H1 (cell line): ENCODE measurements around the gene CCNY. TPM values are rescaled to one million over a fixed set of nuclear protein-coding genes. Genes with fewer than 3 reads are reported as not detected.

Source experiments
- CTCF ChIA-PET: fragments of 300-600 bp; sonication (Branson Sonifier 250); formaldehyde crosslinking; loops from one replicate; lab custom pipeline; 2021; ENCODE audit not compliant: partially characterized antibody; lab: Charles Lee
- POLR2A ChIA-PET: fragments of 300-600 bp; sonication (Branson Sonifier 250); formaldehyde crosslinking; loops from one replicate; lab custom pipeline; 2021; ENCODE audit warnings: inconsistent platforms; ENCODE audit not compliant: partially characterized antibody; lab: Charles Lee
- DNase-seq, 2 experiments: peaks; one replicate each; pipeline versions ENCODE4 v3.0.0 to v3.0.0-alpha.2; 2010 to 2022; ENCODE audit warnings: low spot score in 2 of 2, low read depth in 1 of 2, mixed read lengths in 1 of 2
- FAIRE-seq: peaks from 2 replicates; lab custom pipeline; 2011; peaks lifted over from hg19 to GRCh38; lab: Jason Lieb, UNC
- H2AFZ ChIP-seq: 2 replicates; pipeline ENCODE4 v1.8.1; 2012; ENCODE audit warnings: low read length, inconsistent platforms
- H2AK5ac ChIP-seq: 2 replicates; pipeline ENCODE4 v1.6.1; 2013; ENCODE audit warnings: low read depth, low read length
- H2BK120ac ChIP-seq: replicated peaks from 2 replicates; pipeline ENCODE3; 2013; ENCODE audit warnings: low read depth, low read length, inconsistent platforms
- H2BK12ac ChIP-seq: 2 replicates; pipeline ENCODE4 v1.6.1; 2013; ENCODE audit warnings: low read depth, low read length
- H2BK15ac ChIP-seq: 2 replicates; pipeline ENCODE4 v1.6.1; 2013; ENCODE audit warnings: low read length
- H2BK20ac ChIP-seq: 2 replicates; pipeline ENCODE4 v1.6.1; 2013; ENCODE audit warnings: low read length
- H2BK5ac ChIP-seq: 2 replicates; pipeline ENCODE4 v1.6.1; 2013; ENCODE audit warnings: low read depth, low read length
- H3K14ac ChIP-seq: 2 replicates; pipeline ENCODE4 v1.6.1; 2013; ENCODE audit warnings: inconsistent platforms; ENCODE audit not compliant: insufficient read length
- H3K18ac ChIP-seq: 2 replicates; pipeline ENCODE4 v1.6.1; 2013; ENCODE audit warnings: low read length; ENCODE audit errors: extremely low read depth
- H3K23ac ChIP-seq: 2 replicates; pipeline ENCODE4 v1.6.1; 2013; ENCODE audit warnings: inconsistent platforms; ENCODE audit not compliant: insufficient read length
- H3K23me2 ChIP-seq: 2 replicates; pipeline ENCODE4 v1.6.1; 2013; ENCODE audit warnings: low read depth, low read length
- H3K27ac ChIP-seq: 2 replicates; pipeline ENCODE4 v1.6.1; 2011; ENCODE audit warnings: low read depth, low read length, inconsistent platforms
- H3K27me3 ChIP-seq, 4 experiments: replicated peaks in 1 of 4; 1 replicate in 1 of 4; 2 replicates in 3 of 4; pipeline versions ENCODE4 v1.6.1 to v1.8.1; 2011 to 2013; ENCODE audit warnings: low read length in 3 of 4, mild to moderate bottlenecking in 3 of 4, inconsistent platforms in 2 of 4, mixed read lengths in 2 of 4, moderate library complexity in 1 of 4; ENCODE audit not compliant: control insufficient read depth in 3 of 4, insufficient read depth in 3 of 4; ENCODE audit errors: extremely low read depth in 1 of 4
- H3K36me3 ChIP-seq, 4 experiments: 2 replicates each; pipeline versions ENCODE4 v1.6.1 to v1.8.1; 2011 to 2013; ENCODE audit warnings: mild to moderate bottlenecking in 4 of 4, low read length in 3 of 4, moderate library complexity in 2 of 4, control low read depth in 1 of 4, inconsistent platforms in 1 of 4; ENCODE audit not compliant: insufficient read depth in 4 of 4, control insufficient read depth in 2 of 4
- H3K4ac ChIP-seq: replicated peaks from 2 replicates; pipeline ENCODE3; 2013; ENCODE audit warnings: low read length, low read depth, mixed read lengths, inconsistent platforms; ENCODE audit not compliant: insufficient read length
- H3K4me1 ChIP-seq, 4 experiments: replicated peaks in 1 of 4; 1 replicate in 1 of 4; 2 replicates in 3 of 4; pipeline versions ENCODE4 v1.6.1 to v1.8.1; 2011 to 2013; ENCODE audit warnings: low read length in 3 of 4, inconsistent platforms in 2 of 4, mixed read lengths in 1 of 4; ENCODE audit not compliant: insufficient read depth in 4 of 4, control insufficient read depth in 3 of 4
- H3K4me2 ChIP-seq, 2 experiments: 2 replicates each; pipeline versions ENCODE4 v1.6.1 to v1.8.1; 2011 to 2013; ENCODE audit warnings: low read depth in 2 of 2, low read length in 2 of 2, control low read depth in 1 of 2, inconsistent platforms in 1 of 2, mild to moderate bottlenecking in 1 of 2; ENCODE audit not compliant: insufficient read depth in 1 of 2
- H3K4me3 ChIP-seq, 4 experiments: fragments of 200-600, 300-600 bp in 1 of 4; sonication (generic), shearing (Covaris generic), sonication (Bioruptor Twin) in 1 of 4; 2 replicates each; pipeline versions ENCODE4 v1.5.1 to v1.8.1; 2011 to 2016; ENCODE audit warnings: low read length in 4 of 4, low read depth in 3 of 4, control low read depth in 2 of 4, inconsistent platforms in 2 of 4, mild to moderate bottlenecking in 2 of 4, mixed read lengths in 1 of 4, moderate library complexity in 1 of 4; ENCODE audit not compliant: insufficient read depth in 2 of 4; ENCODE audit errors: extremely low read depth in 1 of 4
- H3K56ac ChIP-seq: replicated peaks from 2 replicates; pipeline ENCODE3; 2013; ENCODE audit warnings: low read depth, mild to moderate bottlenecking, mixed read lengths, low read length, inconsistent platforms; ENCODE audit not compliant: insufficient read length
- H3K79me1 ChIP-seq: 2 replicates; pipeline ENCODE4 v1.6.1; 2013; ENCODE audit warnings: low read depth, low read length, control low read depth
- H3K79me2 ChIP-seq, 2 experiments: 2 replicates each; pipeline versions ENCODE4 v1.6.1 to v1.8.1; 2012 to 2013; ENCODE audit warnings: low read length in 2 of 2, mild to moderate bottlenecking in 2 of 2, inconsistent platforms in 1 of 2; ENCODE audit not compliant: insufficient read depth in 2 of 2, control insufficient read depth in 1 of 2
- H3K9ac ChIP-seq, 4 experiments: replicated peaks in 1 of 4; 1 replicate in 1 of 4; 2 replicates in 3 of 4; pipeline versions ENCODE4 v1.6.1 to v1.8.1; 2011 to 2013; ENCODE audit warnings: low read depth in 3 of 4, low read length in 3 of 4, control low read depth in 2 of 4, mild to moderate bottlenecking in 2 of 4, moderate library complexity in 2 of 4, inconsistent platforms in 1 of 4; ENCODE audit errors: extremely low read depth in 1 of 4
- H3K9me3 ChIP-seq, 2 experiments: 2 replicates each; pipeline versions ENCODE4 v1.6.1 to v1.8.1; 2012 to 2013; ENCODE audit warnings: mild to moderate bottlenecking in 2 of 2, moderate library complexity in 2 of 2, control low read depth in 1 of 2, inconsistent platforms in 1 of 2, low read depth in 1 of 2, low read length in 1 of 2, mixed read lengths in 1 of 2; ENCODE audit not compliant: insufficient read depth in 2 of 2
- H4K20me1 ChIP-seq, 2 experiments: replicated peaks in 1 of 2; 2 replicates each; pipeline versions ENCODE3 to v1.8.1; 2011 to 2013; ENCODE audit warnings: inconsistent platforms in 2 of 2, low read length in 2 of 2, mild to moderate bottlenecking in 1 of 2; ENCODE audit not compliant: insufficient read depth in 2 of 2, control insufficient read depth in 1 of 2
- H4K5ac ChIP-seq: 2 replicates; pipeline ENCODE4 v1.6.1; 2013; ENCODE audit warnings: low read length, low read depth, mixed read lengths, inconsistent platforms; ENCODE audit not compliant: insufficient read length
- H4K8ac ChIP-seq: 2 replicates; pipeline ENCODE4 v1.8.0; 2013; ENCODE audit warnings: mild to moderate bottlenecking, moderate library complexity, low read length, inconsistent platforms; ENCODE audit not compliant: insufficient read depth; ENCODE audit errors: extremely low read depth
- H4K91ac ChIP-seq: replicated peaks from 2 replicates; pipeline ENCODE3; 2013; ENCODE audit warnings: low read length, mixed read lengths, inconsistent platforms; ENCODE audit not compliant: insufficient read length
- ASH2L ChIP-seq: fragments of 200-600, 300-600 bp; sonication (generic); IDR thresholded peaks from one replicate; pipeline ENCODE4 v1.7.1; 2017; ENCODE audit warnings: low read length
- ATF3 ChIP-seq: IDR thresholded peaks from 2 replicates; pipeline ENCODE4 v1.6.1; 2011; ENCODE audit warnings: low read depth, mild to moderate bottlenecking, low read length; ENCODE audit not compliant: insufficient read depth
- CHD2 ChIP-seq: IDR thresholded peaks from 2 replicates; pipeline ENCODE4 v1.6.1; 2012; ENCODE audit warnings: low read length, improper control_type of control experiment
- CREB1 ChIP-seq: IDR thresholded peaks from 2 replicates; pipeline ENCODE4 v1.6.1; 2012; ENCODE audit warnings: inconsistent platforms
- GABPA ChIP-seq: IDR thresholded peaks from 2 replicates; pipeline ENCODE4 v1.6.1; 2011; ENCODE audit warnings: mild to moderate bottlenecking, low read length, moderate library complexity, borderline replicate concordance; ENCODE audit not compliant: insufficient read depth
- MAX ChIP-seq: IDR thresholded peaks from 2 replicates; pipeline ENCODE4 v1.6.1; 2012; ENCODE audit warnings: inconsistent platforms
- POLR2AphosphoS5 ChIP-seq: IDR thresholded peaks from 2 replicates; pipeline ENCODE4 v1.6.1; 2011; ENCODE audit warnings: low read depth, low read length
- SP1 ChIP-seq: IDR thresholded peaks from 2 replicates; pipeline ENCODE4 v1.6.1; 2011; ENCODE audit warnings: low read depth, low read length
- SP4 ChIP-seq: IDR thresholded peaks from 2 replicates; pipeline ENCODE4 v1.6.1; 2012; ENCODE audit warnings: low read length, inconsistent platforms
- TAF1 ChIP-seq: IDR thresholded peaks from 2 replicates; pipeline ENCODE4 v1.6.1; 2011; ENCODE audit warnings: mild to moderate bottlenecking, low read depth, low read length
- TEAD4 ChIP-seq: IDR thresholded peaks from 2 replicates; pipeline ENCODE4 v1.6.1; 2012; ENCODE audit warnings: low read depth, low read length, inconsistent platforms, mixed read lengths
- WGBS, 2 experiments: shearing (Covaris generic) in 1 of 2; methylation state at CpG; one replicate each; pipeline versions ENCODE4 v1.1.6 to v1.1.7; 2013 to 2015; ENCODE audit warnings: low lambda C conversion rate in 2 of 2, mixed read lengths in 2 of 2, inconsistent platforms in 1 of 2, low coverage in 1 of 2, missing lambda C conversion rate in 1 of 2; ENCODE audit not compliant: insufficient replicate concordance in 2 of 2, insufficient coverage in 1 of 2, insufficient read length in 1 of 2; ENCODE audit errors: extremely low coverage in 1 of 2, missing lambda C conversion rate in 1 of 2; 5-methylcytosine and 5-hydroxymethylcytosine counted together
- polyA plus RNA-seq, 7 experiments: library from polyadenylated mRNA; depleted of rRNA in 3 of 7; stranded (reverse) in 5 of 7; unstranded in 2 of 7; fragments of >200 nt in 5 of 7; fragments of 200-250 nt in 2 of 7; gene quantifications; 1 replicate in 5 of 7; 2 replicates in 1 of 7; 4 replicates in 1 of 7; pipeline versions ENCODE4 v1.2.1 to v1.2.3, GENCODE V29; 2011 to 2013; ENCODE audit warnings: missing spikeins in 2 of 7, mixed read lengths in 2 of 7
- total RNA-seq: library from RNA; stranded (reverse); fragmentation: NEBNext Ultra II Directional; extraction: Animal tissue kit (Norgen Biotek cat#: 25700); gene quantifications from 2 replicates; pipeline ENCODE4 v1.2.1, GENCODE V29; 2021

CCNY gene
- total and polyA plus RNA-seq, 2 of the 8 experiments (the other 6 are each of a cell fraction or from before 2014, with no cell fraction given), result 25.3 to 68.2 TPM

GRCh38 chr10:35498693-35499092 is 162.4 kb downstream of the CCNY start:
- Histone ChIP-seq H3K4me1 (peaks cover 2 to 11% (median 4%) of the 10 kb centered on the region in 4 experiments; a peak in 6 of 7 replicates), H2AFZ (no peak overlapping the region), H3K18ac (no peak overlapping the region), H2BK15ac (no peak overlapping the region), H2BK5ac (no peak overlapping the region), H3K23me2 (no peaks in the 10 kb centered on the region), H3K36me3 (no peaks in the 10 kb centered on the region), H3K14ac (no peak overlapping the region), H2BK120ac (no peak overlapping the region), H3K79me2 (peaks cover 0 to 5% of the 10 kb centered on the region in 2 experiments; a peak in 1 of 4 replicates), H3K4ac (no peak overlapping the region), H3K27me3 (no peaks in the 10 kb centered on the region), H4K91ac (no peak overlapping the region), H3K4me2 (no peak overlapping the region), H2BK12ac (no peak overlapping the region), H4K5ac (no peak overlapping the region), H3K56ac (no peak overlapping the region), H3K9me3 (no peaks in the 10 kb centered on the region), H3K4me3 (no peak overlapping the region), H3K9ac (no peak overlapping the region), H4K20me1 (peaks cover 2 to 5% of the 10 kb centered on the region in 2 experiments), H2BK20ac (no peak overlapping the region), H3K79me1 (peaks cover 5% of the 10 kb centered on the region; the same call in 1 of the 2 replicates), H2AK5ac (no peak overlapping the region), H3K27ac (no peak overlapping the region), H4K8ac (no peak overlapping the region), H3K23ac (no peak overlapping the region)
- 98% methylated on average over 5 of the region's 5 CpGs; no CpG with 5 or more reads in 1 of the 2 experiments for WGBS, 2 experiments
- ChIA-PET POLR2A (no interaction called here), CTCF (no interaction called here)
- DNase-seq (no peak), FAIRE-seq (no peak)
- no peak for TF ChIP-seq GABPA
- no peak for TF ChIP-seq POLR2AphosphoS5
- no peak for TF ChIP-seq SP4
- no peak for TF ChIP-seq CREB1
- TF ChIP-seq TEAD4, result no peak
- no peak for TF ChIP-seq SP1
- no peak for TF ChIP-seq ATF3
- TF ChIP-seq TAF1, result no peak
- TF ChIP-seq CHD2, result no peak
- no peak for TF ChIP-seq ASH2L
- no peak for TF ChIP-seq MAX
